ENCODE results near the gene ITIH5. TPM values are rescaled to one million over a fixed set of nuclear protein-coding genes. Genes with fewer than 3 reads are reported as not detected.

ITIH5 gene
- total and polyA plus RNA-seq, 2 of the 8 experiments (the other 6 are each of a cell fraction or from before 2014, with no cell fraction given): 5.8 to 7.6 TPM

DNA sequence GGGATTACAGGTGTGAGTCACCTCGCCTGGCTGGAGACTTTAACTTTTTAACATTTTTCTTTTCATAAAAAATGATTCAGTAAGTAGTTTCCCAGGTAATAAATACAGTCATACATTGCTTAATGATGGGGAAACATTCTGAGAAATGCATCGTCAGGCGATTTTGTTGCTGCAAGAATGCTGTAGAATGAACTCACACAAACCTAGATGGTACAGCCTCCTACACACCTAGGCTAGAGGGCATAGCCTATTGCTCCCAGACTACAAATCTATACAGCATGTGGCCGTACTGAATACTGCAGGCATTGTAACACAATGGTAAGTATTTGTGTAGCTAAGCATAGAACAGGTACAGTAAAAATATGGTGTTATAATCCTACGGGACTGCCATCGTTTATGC, 147.4 kb downstream of the ITIH5 start:
- H3K27ac ChIP-seq (ENCODE audit: low read depth, low read length): no peak overlapping the region
- H3K9me3 ChIP-seq (ENCODE audit: insufficient read depth in 2 of 2, low read depth in 1 of 2, low read length in 1 of 2): no peaks in the 10 kb centered on the region
- no peaks in the 10 kb centered on the region for H3K27me3 ChIP-seq (replicated peaks in 1 of 4; ENCODE audit: control insufficient read depth in 3 of 4, extremely low read depth in 1 of 4, insufficient read depth in 3 of 4, low read length in 3 of 4)
- no peak overlapping the region for H2BK120ac ChIP-seq (replicated peaks; ENCODE audit: low read depth, low read length)
- no peak overlapping the region for H3K4me2 ChIP-seq (ENCODE audit: insufficient read depth in 1 of 2, low read depth in 2 of 2, low read length in 2 of 2)
- H3K4ac ChIP-seq (replicated peaks; ENCODE audit: insufficient read length, low read depth, low read length): no peak overlapping the region
- ChIA-PET CTCF (ENCODE audit: partially characterized antibody) (interaction anchor here (0.6 to 1.3 kb wide), 2 partner anchors 16 to 108 kb away, joined by 3 to 5 read pairs; partner anchors contain the start of gene SFMBT2), POLR2A (ENCODE audit: partially characterized antibody) (no interaction called here)
- FAIRE-seq: no peak
- TF ChIP-seq HDAC2 (IDR thresholded peaks at IDR 0.05; ENCODE audit: borderline replicate concordance in 1 of 2, low read depth in 2 of 2, low read length in 2 of 2) (no peak), MAFK (IDR thresholded peaks at IDR 0.05; ENCODE audit: low read depth, low read length) (no peak), SIN3A (conservative IDR thresholded peaks at IDR 0.05 in 1 of 2, IDR thresholded peaks at IDR 0.05 in 1 of 2; ENCODE audit: low read depth in 1 of 2, low read length in 2 of 2) (no peak), RBBP5 (IDR thresholded peaks at IDR 0.05; ENCODE audit: borderline replicate concordance, low read depth, low read length) (no peak), SAP30 (IDR thresholded peaks at IDR 0.05; ENCODE audit: insufficient read depth, insufficient replicate concordance, low read length) (no peak), TCF12 (IDR thresholded peaks at IDR 0.05; ENCODE audit: low read depth, low read length) (no peak), JUN (IDR thresholded peaks at IDR 0.05; ENCODE audit: low read depth, low read length) (no peak), JUND (IDR thresholded peaks at IDR 0.05; ENCODE audit: low read length) (no peak), SUZ12 (IDR thresholded peaks at IDR 0.05; ENCODE audit: low read length) (no peak), YY1 (IDR thresholded peaks at IDR 0.05; ENCODE audit: low read depth, low read length) (no peak), CREB1 (IDR thresholded peaks at IDR 0.05) (no peak), KDM4A (IDR thresholded peaks at IDR 0.05; ENCODE audit: low read depth, low read length, severe bottlenecking) (no peak), CHD1 (IDR thresholded peaks at IDR 0.05; ENCODE audit: low read depth, low read length) (no peak), SRF (IDR thresholded peaks at IDR 0.05; ENCODE audit: low read depth, low read length) (no peak), SP4 (IDR thresholded peaks at IDR 0.05; ENCODE audit: low read length) (no peak)
- H3K56ac ChIP-seq (replicated peaks; ENCODE audit: insufficient read length, low read depth, low read length): no peak overlapping the region
- H3K79me1 ChIP-seq (ENCODE audit: low read depth, low read length): no peaks in the 10 kb centered on the region
- 90% methylated on average over 6 of the region's 6 CpGs; no CpG with 5 or more reads in 1 of the 2 experiments for WGBS, 2 experiments (ENCODE audit: extremely low coverage in 1 of 2, insufficient coverage in 1 of 2, insufficient read length in 1 of 2, insufficient replicate concordance in 2 of 2, low coverage in 1 of 2, low lambda C conversion rate in 2 of 2, missing lambda C conversion rate in 1 of 2)
- no peak overlapping the region for H2AK5ac ChIP-seq (ENCODE audit: low read depth, low read length)
- no peak overlapping the region for H4K8ac ChIP-seq (ENCODE audit: extremely low read depth, insufficient read depth, low read length)
- no peak overlapping the region for H4K5ac ChIP-seq (ENCODE audit: insufficient read length, low read depth, low read length)
- H2BK12ac ChIP-seq (ENCODE audit: low read depth, low read length): no peak overlapping the region
- H4K91ac ChIP-seq (replicated peaks; ENCODE audit: insufficient read length, low read length): no peak overlapping the region
- no peak overlapping the region for H2BK15ac ChIP-seq (ENCODE audit: low read length)
- H4K20me1 ChIP-seq (replicated peaks in 1 of 2; ENCODE audit: control insufficient read depth in 1 of 2, insufficient read depth in 2 of 2, low read length in 2 of 2): no peaks in the 10 kb centered on the region
- no peak overlapping the region for H3K9ac ChIP-seq (replicated peaks in 1 of 4; ENCODE audit: extremely low read depth in 1 of 4, low read depth in 3 of 4, low read length in 3 of 4)
- H3K23me2 ChIP-seq (ENCODE audit: low read depth, low read length): no peaks in the 10 kb centered on the region; the same call in 1 of the 2 replicates
- no peaks in the 10 kb centered on the region for H3K79me2 ChIP-seq (ENCODE audit: control insufficient read depth in 1 of 2, insufficient read depth in 2 of 2, low read length in 2 of 2)
- H2BK20ac ChIP-seq (ENCODE audit: low read length): no peak overlapping the region
- H3K18ac ChIP-seq (ENCODE audit: extremely low read depth, low read length): no peak overlapping the region
- no peak overlapping the region for H3K14ac ChIP-seq (ENCODE audit: insufficient read length)
- no peaks in the 10 kb centered on the region for H3K4me1 ChIP-seq (replicated peaks in 1 of 4; ENCODE audit: control insufficient read depth in 3 of 4, insufficient read depth in 4 of 4, low read length in 3 of 4)
- H3K36me3 ChIP-seq (ENCODE audit: control insufficient read depth in 2 of 4, insufficient read depth in 4 of 4, low read length in 3 of 4): no peaks in the 10 kb centered on the region
- H3K23ac ChIP-seq (ENCODE audit: insufficient read length): no peak overlapping the region
- no peak overlapping the region for H2AFZ ChIP-seq (ENCODE audit: low read length)
- H2BK5ac ChIP-seq (ENCODE audit: low read depth, low read length): no peak overlapping the region
- no peak overlapping the region for H3K4me3 ChIP-seq (ENCODE audit: extremely low read depth in 1 of 4, insufficient read depth in 2 of 4, low read depth in 3 of 4, low read length in 4 of 4)
- no peak for DNase-seq (ENCODE audit: low read depth in 1 of 2, low spot score in 2 of 2)

Measured in H1 (cell line).